HepG2 (cell line): ENCODE results near the gene C1orf35. TPM values are rescaled to one million over a fixed set of nuclear protein-coding genes. Genes with fewer than 3 reads are reported as not detected.

Source experiments
- ATAC-seq: fragments of 200-7000 bp; cut with Tn5 transposase; 3 replicates; pipeline ENCODE4 v1.9.1; 2020; ENCODE audit warnings: mild to moderate bottlenecking, moderate library complexity
- BruUV-seq: library from RNA; stranded (reverse); fragments of 400-500 nt; replicated peaks from 2 replicates; lab custom pipeline; 2021; lab: Mats Ljungman, UMichigan
- CTCF ChIA-PET: fragments of 300-600 bp; formaldehyde crosslinking; extraction: SDS; loops from one replicate; lab custom pipeline; 2021; ENCODE audit warnings: low total read pairs, inconsistent platforms, low intra/inter-chr PET ratio; lab: Yijun Ruan, JAX
- POLR2A ChIA-PET: fragments of 350-600 bp; sonication (Branson Sonifier 250); formaldehyde crosslinking; loops from one replicate; lab custom pipeline; 2020; ENCODE audit warnings: antibody characterized with exemption, inconsistent platforms; lab: Yijun Ruan, JAX
- DNase-seq: peaks from one replicate; pipeline ENCODE4 v3.0.0-alpha.2; 2015; ENCODE audit warnings: low spot score
- FAIRE-seq: peaks from 3 replicates; lab custom pipeline; 2011; peaks lifted over from hg19 to GRCh38; lab: Jason Lieb, UNC
- H2AFZ ChIP-seq: one replicate; pipeline ENCODE4 v1.6.1; 2011; ENCODE audit warnings: low read length, inconsistent platforms
- H3K27ac ChIP-seq: fragments of 300-600 bp; 3 replicates; pipeline ENCODE4 v1.8.0; 2011; ENCODE audit warnings: mixed run types, mild to moderate bottlenecking, mixed read lengths, low read length, inconsistent platforms; ENCODE audit not compliant: insufficient read depth; ENCODE audit errors: extremely low read length
- H3K27me3 ChIP-seq, 2 experiments: fragments of 200-600 bp in 1 of 2; 2 replicates in 1 of 2; 3 replicates in 1 of 2; pipeline versions ENCODE4 v1.6.0 to v1.8.0; 2011; ENCODE audit warnings: low read length in 2 of 2, mild to moderate bottlenecking in 2 of 2, moderate library complexity in 2 of 2, inconsistent platforms in 1 of 2; ENCODE audit not compliant: insufficient read depth in 2 of 2, control insufficient read depth in 1 of 2
- H3K36me3 ChIP-seq, 2 experiments: fragments of 200-600 bp in 1 of 2; replicated peaks in 1 of 2; 2 replicates in 1 of 2; 3 replicates in 1 of 2; pipeline versions ENCODE4 v1.5.1 to v1.8.0; 2011; ENCODE audit warnings: low read length in 2 of 2, inconsistent platforms in 1 of 2; ENCODE audit not compliant: insufficient read depth in 2 of 2, control insufficient read depth in 1 of 2
- H3K4me1 ChIP-seq: 2 replicates; pipeline ENCODE4 v1.5.1; 2012; ENCODE audit warnings: low read length, inconsistent platforms; ENCODE audit not compliant: insufficient read depth
- H3K4me2 ChIP-seq: 2 replicates; pipeline ENCODE4 v1.6.0; 2011; ENCODE audit warnings: low read depth, low read length, inconsistent platforms
- H3K4me3 ChIP-seq, 3 experiments: fragments of 200-600 bp in 1 of 3; sonication (generic), shearing (Covaris generic) in 1 of 3; replicated peaks in 1 of 3; 2 replicates each; pipeline ENCODE4 v1.5.1; 2011 to 2016; ENCODE audit warnings: low read length in 3 of 3, inconsistent platforms in 2 of 3, low read depth in 2 of 3, mild to moderate bottlenecking in 2 of 3, control low read depth in 1 of 3, mixed read lengths in 1 of 3; ENCODE audit not compliant: insufficient read depth in 1 of 3
- H3K79me2 ChIP-seq: one replicate; pipeline ENCODE4 v1.6.1; 2011; ENCODE audit warnings: low read length, inconsistent platforms; ENCODE audit not compliant: insufficient read depth
- H3K9ac ChIP-seq: 2 replicates; pipeline ENCODE4 v1.6.0; 2011; ENCODE audit warnings: mild to moderate bottlenecking, low read depth, low read length, inconsistent platforms; ENCODE audit not compliant: insufficient read depth
- H3K9me3 ChIP-seq: 2 replicates; pipeline ENCODE4 v1.5.1; 2012; ENCODE audit warnings: mild to moderate bottlenecking, low read length
- H4K20me1 ChIP-seq: 2 replicates; pipeline ENCODE4 v1.6.0; 2011; ENCODE audit warnings: inconsistent platforms, mild to moderate bottlenecking, low read length, moderate library complexity; ENCODE audit not compliant: insufficient read depth
- ARID4A ChIP-seq: sonication (generic); formaldehyde crosslinking; IDR thresholded peaks from 2 replicates; pipeline ENCODE4 v1.5.0; 2020; ENCODE audit warnings: mild to moderate bottlenecking, missing genetic modification reagents, borderline replicate concordance
- ATF7-NPFF ChIP-seq: sonication (generic); formaldehyde crosslinking; IDR thresholded peaks from 2 replicates; pipeline ENCODE4 v1.8.1; 2023; ENCODE audit warnings: mild to moderate bottlenecking, low read depth, missing genetic modification reagents, moderate library complexity
- CAMTA2 ChIP-seq: sonication (generic); formaldehyde crosslinking; IDR thresholded peaks from 2 replicates; pipeline ENCODE4 v1.4.0; 2020; ENCODE audit warnings: mild to moderate bottlenecking, missing genetic modification reagents, borderline replicate concordance
- ETV5 ChIP-seq: IDR thresholded peaks from 2 replicates; pipeline ENCODE4 v1.6.1; 2018; ENCODE audit warnings: missing biosample characterization, missing genetic modification reagents, inconsistent platforms, borderline replicate concordance
- NFYC ChIP-seq: IDR thresholded peaks from 2 replicates; pipeline ENCODE4 v1.6.1; 2016; ENCODE audit warnings: missing genetic modification reagents, missing compliant biosample characterization
- TEAD2 ChIP-seq: sonication (generic); formaldehyde crosslinking; IDR thresholded peaks from 2 replicates; pipeline ENCODE4 v1.9.0; 2021; ENCODE audit warnings: missing genetic modification reagents
- ZBTB1 ChIP-seq: sonication (generic); formaldehyde crosslinking; IDR thresholded peaks from 2 replicates; pipeline ENCODE4 v1.4.0; 2020; ENCODE audit warnings: missing genetic modification reagents, borderline replicate concordance
- ZNF136 ChIP-seq: sonication (generic); formaldehyde crosslinking; IDR thresholded peaks from 2 replicates; pipeline ENCODE4 v1.8.1; 2022; ENCODE audit warnings: low read depth, mild to moderate bottlenecking, moderate library complexity, missing genetic modification reagents
- ZNF230 ChIP-seq: sonication (generic); formaldehyde crosslinking; IDR thresholded peaks from 2 replicates; pipeline ENCODE4 v1.4.0; 2020; ENCODE audit warnings: mild to moderate bottlenecking, missing genetic modification reagents
- ZNF354B ChIP-seq: sonication (generic); formaldehyde crosslinking; IDR thresholded peaks from 2 replicates; pipeline ENCODE4 v1.8.0; 2022; ENCODE audit warnings: mild to moderate bottlenecking, missing genetic modification reagents
- ZNF839 ChIP-seq: sonication (generic); formaldehyde crosslinking; IDR thresholded peaks from 2 replicates; pipeline ENCODE4 v1.4.0; 2020; ENCODE audit warnings: missing genetic modification reagents, mild to moderate bottlenecking, borderline replicate concordance
- ZSCAN30 ChIP-seq: sonication (generic); formaldehyde crosslinking; IDR thresholded peaks from 2 replicates; pipeline ENCODE4 v1.5.0; 2020; ENCODE audit warnings: mild to moderate bottlenecking, missing genetic modification reagents
- WGBS: methylation state at CpG from one replicate; pipeline ENCODE4 v1.1.6; 2017; ENCODE audit warnings: low lambda C conversion rate; 5-methylcytosine and 5-hydroxymethylcytosine counted together
- in situ Hi-C: cut with HindIII; loops from 2 replicates; pipeline ENCODE4 v1.10.0; 2017; ENCODE audit warnings: low pct_unique_long_range_greater_than_20kb; ENCODE audit not compliant: extremely low pct_ligation_motif_present
- intact Hi-C: fragments of 100-400 bp; cut with micrococcal nuclease; formaldehyde crosslinking; loops from one replicate; pipeline ENCODE4 v1.10.0; 2022; ENCODE audit not compliant: unreplicated experiment
- polyA plus RNA-seq, 8 experiments: library from polyadenylated mRNA; depleted of rRNA in 3 of 8; stranded (reverse) in 7 of 8; unstranded in 1 of 8; fragments of >200 nt; fragmentation: Illumina TruSeq in 4 of 8; extraction: Trizol in 4 of 8; gene quantifications; 2 replicates each; pipeline versions ENCODE4 v1.2.1 to v1.2.3, GENCODE V29; 2011 to 2016; ENCODE audit warnings: low read depth in 4 of 8, missing spikeins in 1 of 8, mixed read lengths in 1 of 8; ENCODE audit not compliant: insufficient read depth in 1 of 8
- total RNA-seq, 5 experiments: library from RNA; depleted of rRNA; stranded (reverse); fragments of >200 nt; fragmentation: Illumina TruSeq; extraction: Trizol; gene quantifications; 2 replicates each; pipeline ENCODE4 v1.2.3, GENCODE V29; 2016; ENCODE audit warnings: low read depth in 1 of 5
- TF ChIP-seq, protein P1 (sequence below): sonication (generic); formaldehyde crosslinking; IDR thresholded peaks from 2 replicates; pipeline ENCODE4 v1.4.0; 2020; ENCODE audit warnings: mild to moderate bottlenecking, missing genetic modification reagents, borderline replicate concordance

Gene C1orf35
- total and polyA plus RNA-seq, 2 of the 13 experiments (the other 11 are each of a cell fraction or from before 2014, with no cell fraction given), result 8.1 to 19.3 TPM

- peak; percentile 2; the same call in 2 of the 3 replicates for ATAC-seq
- POLR2A ChIA-PET, result interaction anchor here (1.3 to 5.6 kb wide), 3 partner anchors 9 to 24 kb away, joined by 11 to 38 read pairs (median 11); partner anchors contain the start of genes GJC2 and IBA57
- in situ Hi-C loops, result no loop called here
- TF ChIP-seq ZNF230 (CRISPR knock-in tag) (peak; percentile 43; the same call in 1 of the 2 replicates), ZNF839 (CRISPR knock-in tag) (no peak), ETV5 (no peak), ZNF136 (CRISPR knock-in tag) (0 out of 2 replicates have a peak, but pooled peaks have one; percentile 51), NFYC (CRISPR knock-in tag) (no peak), ARID4A (peak; percentile 41; the same call in 1 of the 2 replicates), TEAD2 (CRISPR knock-in tag) (no peak), CAMTA2 (CRISPR knock-in tag) (no peak), ATF7-NPFF (CRISPR knock-in tag) (0 out of 2 replicates have a peak, but pooled peaks have one; percentile 38), ZNF354B (no peak), ZSCAN30 (CRISPR knock-in tag) (no peak), ZBTB1 (CRISPR knock-in tag) (no peak)
- TF ChIP-seq, protein P1, sequence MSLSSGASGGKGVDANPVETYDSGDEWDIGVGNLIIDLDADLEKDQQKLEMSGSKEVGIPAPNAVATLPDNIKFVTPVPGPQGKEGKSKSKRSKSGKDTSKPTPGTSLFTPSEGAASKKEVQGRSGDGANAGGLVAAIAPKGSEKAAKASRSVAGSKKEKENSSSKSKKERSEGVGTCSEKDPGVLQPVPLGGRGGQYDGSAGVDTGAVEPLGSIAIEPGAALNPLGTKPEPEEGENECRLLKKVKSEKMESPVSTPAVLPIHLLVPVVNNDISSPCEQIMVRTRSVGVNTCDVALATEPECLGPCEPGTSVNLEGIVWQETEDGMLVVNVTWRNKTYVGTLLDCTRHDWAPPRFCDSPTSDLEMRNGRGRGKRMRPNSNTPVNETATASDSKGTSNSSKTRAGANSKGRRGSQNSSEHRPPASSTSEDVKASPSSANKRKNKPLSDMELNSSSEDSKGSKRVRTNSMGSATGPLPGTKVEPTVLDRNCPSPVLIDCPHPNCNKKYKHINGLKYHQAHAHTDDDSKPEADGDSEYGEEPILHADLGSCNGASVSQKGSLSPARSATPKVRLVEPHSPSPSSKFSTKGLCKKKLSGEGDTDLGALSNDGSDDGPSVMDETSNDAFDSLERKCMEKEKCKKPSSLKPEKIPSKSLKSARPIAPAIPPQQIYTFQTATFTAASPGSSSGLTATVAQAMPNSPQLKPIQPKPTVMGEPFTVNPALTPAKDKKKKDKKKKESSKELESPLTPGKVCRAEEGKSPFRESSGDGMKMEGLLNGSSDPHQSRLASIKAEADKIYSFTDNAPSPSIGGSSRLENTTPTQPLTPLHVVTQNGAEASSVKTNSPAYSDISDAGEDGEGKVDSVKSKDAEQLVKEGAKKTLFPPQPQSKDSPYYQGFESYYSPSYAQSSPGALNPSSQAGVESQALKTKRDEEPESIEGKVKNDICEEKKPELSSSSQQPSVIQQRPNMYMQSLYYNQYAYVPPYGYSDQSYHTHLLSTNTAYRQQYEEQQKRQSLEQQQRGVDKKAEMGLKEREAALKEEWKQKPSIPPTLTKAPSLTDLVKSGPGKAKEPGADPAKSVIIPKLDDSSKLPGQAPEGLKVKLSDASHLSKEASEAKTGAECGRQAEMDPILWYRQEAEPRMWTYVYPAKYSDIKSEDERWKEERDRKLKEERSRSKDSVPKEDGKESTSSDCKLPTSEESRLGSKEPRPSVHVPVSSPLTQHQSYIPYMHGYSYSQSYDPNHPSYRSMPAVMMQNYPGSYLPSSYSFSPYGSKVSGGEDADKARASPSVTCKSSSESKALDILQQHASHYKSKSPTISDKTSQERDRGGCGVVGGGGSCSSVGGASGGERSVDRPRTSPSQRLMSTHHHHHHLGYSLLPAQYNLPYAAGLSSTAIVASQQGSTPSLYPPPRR (CRISPR knock-in tag), result no peak
Observed at GRCh38 chr1:228141226-228142044, 38.3 kb upstream of the C1orf35 start.

More at GRCh38 chr1:228141226-228142044, 38.3 kb upstream of the C1orf35 start:
- Histone ChIP-seq H3K27me3 (no peaks in the 10 kb centered on the region; a peak in 1 of 5 replicates), H4K20me1 (peaks cover 23% of the 10 kb centered on the region; the same call in 1 of the 2 replicates), H3K9ac (peak overlapping the region; percentile 97), H3K79me2 (peaks cover 57% of the 10 kb centered on the region), H3K4me3 (peak overlapping the region; percentile 94 to 98 (median 96)), H3K4me1 (peaks cover 42% of the 10 kb centered on the region), H3K36me3 (peaks cover 4 to 11% of the 10 kb centered on the region in 2 experiments; a peak in 4 of 5 replicates), H3K27ac (peak overlapping the region; percentile 75), H2AFZ (no peak overlapping the region), H3K4me2 (peak overlapping the region; percentile 95), H3K9me3 (no peaks in the 10 kb centered on the region)
- CTCF ChIA-PET, result no interaction called here
- BruUV-seq, result no TSS peak
- FAIRE-seq (no peak), DNase-seq (no peak)
- 30% methylated on average over 14 of the region's 27 CpGs for WGBS
- intact Hi-C loops, result loop anchor here (2.0 kb wide), 1 partner anchor 31 kb away; no protein-coding TSS in a partner anchor
